IPS-18c (cell line): Measurements from ENCODE around the gene TTBK2.
"Not testable (repeated sequence)": the region's sequence is repeated elsewhere in the genome, so short reads cannot be mapped to it uniquely, and the experiment has no call there.

Experiments
- H3K4me3 ChIP-seq: 2 replicates; pipeline ENCODE4 v1.7.0; 2013; ENCODE audit warnings: low read depth, mild to moderate bottlenecking, low read length, moderate library complexity; ENCODE audit not compliant: insufficient read depth
- H3K9me3 ChIP-seq: one replicate; pipeline ENCODE4 v1.6.1; 2013; ENCODE audit warnings: mild to moderate bottlenecking, low read length, moderate library complexity; ENCODE audit not compliant: control insufficient read depth, insufficient read depth

The TTBK2 gene

GRCh38 chr15:42800731-42801474 is 119.7 kb downstream of the TTBK2 start:
- H3K4me3 ChIP-seq, result no peak overlapping the region

GRCh38 chr15:42798802-42799201 is 121.8 kb downstream of the TTBK2 start:
- no peak overlapping the region for H3K4me3 ChIP-seq
- no peaks in the 10 kb centered on the region for H3K9me3 ChIP-seq

More at GRCh38 chr15:42800731-42801474, 119.7 kb downstream of the TTBK2 start:
- no peaks in the 10 kb centered on the region for H3K9me3 ChIP-seq

GRCh38 chr15:42796955-42797782 is 123.4 kb downstream of the TTBK2 start:
- Histone ChIP-seq H3K4me3 (no peak overlapping the region), H3K9me3 (no peaks in the 10 kb centered on the region)

GRCh38 chr15:42788725-42789124 is 131.9 kb downstream of the TTBK2 start:
- Histone ChIP-seq H3K9me3 (no peaks in the 10 kb centered on the region), H3K4me3 (no peak overlapping the region)

GRCh38 chr15:42786978-42787377 is 133.6 kb downstream of the TTBK2 start:
- H3K4me3 ChIP-seq, result no peak overlapping the region

GRCh38 chr15:42785569-42785968 is 135.0 kb downstream of the TTBK2 start:
- no peaks in the 10 kb centered on the region for H3K9me3 ChIP-seq

More at GRCh38 chr15:42786978-42787377, 133.6 kb downstream of the TTBK2 start:
- H3K9me3 ChIP-seq, result no peaks in the 10 kb centered on the region

GRCh38 chr15:42784705-42785104 is 135.9 kb downstream of the TTBK2 start:
- Histone ChIP-seq H3K9me3 (peaks cover under 1% of the 10 kb centered on the region), H3K4me3 (no peak overlapping the region)

More at GRCh38 chr15:42785569-42785968, 135.0 kb downstream of the TTBK2 start:
- no peak overlapping the region for H3K4me3 ChIP-seq

GRCh38 chr15:42782716-42783115 is 137.9 kb downstream of the TTBK2 start:
- Histone ChIP-seq H3K9me3 (peaks cover 2% of the 10 kb centered on the region), H3K4me3 (no peak overlapping the region)

GRCh38 chr15:42775416-42775815 is 145.2 kb downstream of the TTBK2 start:
- H3K4me3 ChIP-seq, result no peak overlapping the region
- H3K9me3 ChIP-seq, result peaks cover 2% of the 10 kb centered on the region

- Histone ChIP-seq H3K9me3 (no peaks in the 10 kb centered on the region), H3K4me3 (no peak overlapping the region)
These were observed 147.7 kb downstream of the TTBK2 start for GRCh38 chr15:42772901-42773300.

- no peak overlapping the region for H3K4me3 ChIP-seq
- H3K9me3 ChIP-seq, result no peaks in the 10 kb centered on the region
These were observed 148.4 kb downstream of the TTBK2 start for GRCh38 chr15:42772144-42772543.

GRCh38 chr15:42766109-42766508 is 154.5 kb downstream of the TTBK2 start:
- not testable (repeated sequence) for H3K9me3 ChIP-seq, H3K4me3 ChIP-seq

GRCh38 chr15:42764154-42764731 is 156.3 kb downstream of the TTBK2 start:
- H3K9me3 ChIP-seq, H3K4me3 ChIP-seq: not testable (repeated sequence)

GRCh38 chr15:42761813-42762212 is 158.8 kb downstream of the TTBK2 start:
- H3K9me3 ChIP-seq, H3K4me3 ChIP-seq: not testable (repeated sequence)

- no peak overlapping the region for H3K4me3 ChIP-seq
- peaks cover 2% of the 10 kb centered on the region for H3K9me3 ChIP-seq
These were observed 159.8 kb downstream of the TTBK2 start for GRCh38 chr15:42760759-42761158.

GRCh38 chr15:42759093-42759492 is 161.5 kb downstream of the TTBK2 start:
- H3K4me3 ChIP-seq, result no peak overlapping the region
- peaks cover 2% of the 10 kb centered on the region for H3K9me3 ChIP-seq

GRCh38 chr15:42750306-42750705 is 170.3 kb downstream of the TTBK2 start:
- no peak overlapping the region for H3K4me3 ChIP-seq
- no peaks in the 10 kb centered on the region for H3K9me3 ChIP-seq

GRCh38 chr15:42749266-42749665 is 171.3 kb downstream of the TTBK2 start:
- H3K9me3 ChIP-seq, result no peaks in the 10 kb centered on the region
- no peak overlapping the region for H3K4me3 ChIP-seq
